Fibroblast of peridontal ligament (primary cell): ENCODE data around the gene HDGF.
"Not testable (repeated sequence)": the region's sequence is repeated elsewhere in the genome, so short reads cannot be mapped to it uniquely, and the experiment has no call there.

Experiments
- DNase-seq: peaks from one replicate; pipeline ENCODE4 v3.0.0-alpha.2; 2010; ENCODE audit errors: extremely low read depth

HDGF gene

DNA sequence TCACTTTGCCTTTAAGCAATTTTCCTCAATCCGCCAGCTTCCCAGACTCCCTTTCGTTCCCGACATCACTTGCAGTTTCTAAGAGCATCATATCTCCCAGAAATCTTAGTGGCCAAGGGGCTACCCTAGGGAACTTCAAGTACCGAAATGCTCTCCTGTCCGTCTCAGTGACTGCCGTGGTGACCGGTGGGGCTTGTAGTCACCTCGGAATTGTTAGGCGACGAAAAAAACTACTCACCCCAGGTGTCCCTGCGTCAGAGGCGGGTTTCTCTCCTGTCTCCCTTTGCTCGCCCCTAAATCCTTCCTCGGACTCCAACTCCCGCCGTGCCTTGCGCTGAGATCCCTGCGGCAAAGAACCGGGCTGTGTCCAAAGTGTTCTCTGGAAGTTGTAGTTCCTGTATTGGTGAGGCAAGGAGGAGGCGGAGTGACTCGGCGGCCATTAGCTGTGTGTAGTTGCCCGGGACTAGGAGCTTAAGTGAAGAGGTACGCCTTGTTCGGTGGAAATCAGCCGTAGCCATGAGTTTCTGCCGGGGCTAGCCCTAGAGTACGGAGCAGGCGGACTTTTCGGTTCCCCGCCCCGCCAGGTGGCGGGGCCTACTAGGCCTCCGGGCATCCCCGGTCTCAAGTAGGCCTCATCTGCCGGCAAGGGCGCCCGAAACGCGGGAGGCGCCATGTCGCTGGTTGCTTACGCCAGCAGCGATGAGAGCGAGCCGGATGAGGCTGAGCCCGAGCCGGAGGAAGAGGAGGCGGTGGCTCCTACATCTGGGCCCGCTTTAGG lies 15.8 kb upstream of the HDGF start, which contains the start of gene PRCC:
PRCC (plus strand) TSS at position 435 of the 778 bp plus-strand sequence; CDS start at position 672, 237 bp downstream.
- DNase-seq, result peak; percentile 100

GRCh38 chr1:156766298-156767100 lies 15.0 kb upstream of the HDGF start:
- DNase-seq, result no peak

- DNase-seq, result no peak
These were observed 14.2 kb upstream of the HDGF start for GRCh38 chr1:156765666-156766065.

GRCh38 chr1:156765136-156765535 lies 13.7 kb upstream of the HDGF start:
- DNase-seq, result not testable (repeated sequence)

DNA sequence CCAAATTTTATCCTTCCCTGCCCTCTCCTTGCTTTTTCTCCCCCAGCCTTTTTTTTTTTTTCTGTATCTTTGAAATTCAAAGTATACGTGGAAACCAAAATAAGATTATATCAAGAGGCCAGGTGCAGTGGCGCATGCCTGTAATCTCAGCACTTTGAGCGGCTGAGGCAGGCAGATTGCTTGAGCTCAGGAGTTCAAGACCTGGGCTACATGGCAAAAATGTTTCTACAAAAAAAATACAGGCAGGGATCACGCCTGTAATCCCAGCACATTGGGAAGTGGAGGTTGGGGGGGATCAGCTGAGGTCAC lies 9.3 kb upstream of the HDGF start:
- no peak for DNase-seq

GRCh38 chr1:156760092-156760795 lies 8.8 kb upstream of the HDGF start:
- no peak for DNase-seq

- not testable (repeated sequence) for DNase-seq
These were observed 6.2 kb upstream of the HDGF start for GRCh38 chr1:156757572-156758253.

- no peak for DNase-seq
These were observed 4.9 kb upstream of the HDGF start for GRCh38 chr1:156756355-156756754.

- no peak for DNase-seq
These were observed 4.1 kb upstream of the HDGF start for GRCh38 chr1:156755527-156755950.

- no peak for DNase-seq
These were observed 2.7 kb upstream of the HDGF start for GRCh38 chr1:156754219-156754618.

- DNase-seq, result peak; percentile 77
These were observed 1.5 kb upstream of the HDGF start for GRCh38 chr1:156752843-156753482.

- peak; percentile 93 for DNase-seq
These were observed 444 bp upstream of the HDGF start for GRCh38 chr1:156751757-156752481.

- DNase-seq, result no peak
These were observed 594 bp downstream of the HDGF start for GRCh38 chr1:156750711-156751450.

GRCh38 chr1:156750191-156750672 lies 1.2 kb downstream of the HDGF start:
- no peak for DNase-seq

- DNase-seq, result no peak
These were observed 1.9 kb downstream of the HDGF start for GRCh38 chr1:156749419-156750118.

- DNase-seq, result peak; percentile 49
These were observed 2.6 kb downstream of the HDGF start for GRCh38 chr1:156748670-156749418.

GRCh38 chr1:156747742-156748669 lies 3.5 kb downstream of the HDGF start:
- DNase-seq, result no peak
